Measurements from ENCODE around the gene APP.

- TF ChIP-seq CTCF (IDR thresholded peaks at IDR 0.05), result no peak
- TF ChIP-seq POLR2AphosphoS5 (IDR thresholded peaks at IDR 0.05), result no peak
- TF ChIP-seq POLR2A (IDR thresholded peaks at IDR 0.05), result no peak
Observed at GRCh38 chr21:25925936-25926335, 244.6 kb downstream of the APP start.
